Left ventricle myocardium superior (tissue), 1 donor: ENCODE data around the gene ATP9B. TPM values are rescaled to one million over a fixed set of nuclear protein-coding genes. Genes with fewer than 3 reads are reported as not detected.
"Not testable (repeated sequence)": the region's sequence is repeated elsewhere in the genome, so short reads cannot be mapped to it uniquely, and the experiment has no call there.

Experiments
- ATAC-seq: fragments of 200-7000 bp; cut with Tn5 transposase; one replicate; pipeline ENCODE4 v1.9.1; 2020; ENCODE audit warnings: mild to moderate bottlenecking, moderate library complexity
- DNase-seq: peaks from one replicate; pipeline ENCODE4 v3.0.0-alpha.2; 2020
- intact Hi-C: fragments of 100-400 bp; cut with micrococcal nuclease; formaldehyde crosslinking; loops from one replicate; pipeline ENCODE4 v1.11.0; 2022
- total RNA-seq: library from RNA; stranded (reverse); fragmentation: NEBNext Ultra II Directional; extraction: Animal tissue kit (Norgen Biotek cat#: 25700); gene quantifications from one replicate; pipeline ENCODE4 v1.2.1, GENCODE V29; 2021
- donor health status: DM: no; HTN: yes; CAD: no; lungs with severe emphysema.

Gene ATP9B
- total RNA-seq, 1 donor from 2014 or later = 14.0 TPM

DNA sequence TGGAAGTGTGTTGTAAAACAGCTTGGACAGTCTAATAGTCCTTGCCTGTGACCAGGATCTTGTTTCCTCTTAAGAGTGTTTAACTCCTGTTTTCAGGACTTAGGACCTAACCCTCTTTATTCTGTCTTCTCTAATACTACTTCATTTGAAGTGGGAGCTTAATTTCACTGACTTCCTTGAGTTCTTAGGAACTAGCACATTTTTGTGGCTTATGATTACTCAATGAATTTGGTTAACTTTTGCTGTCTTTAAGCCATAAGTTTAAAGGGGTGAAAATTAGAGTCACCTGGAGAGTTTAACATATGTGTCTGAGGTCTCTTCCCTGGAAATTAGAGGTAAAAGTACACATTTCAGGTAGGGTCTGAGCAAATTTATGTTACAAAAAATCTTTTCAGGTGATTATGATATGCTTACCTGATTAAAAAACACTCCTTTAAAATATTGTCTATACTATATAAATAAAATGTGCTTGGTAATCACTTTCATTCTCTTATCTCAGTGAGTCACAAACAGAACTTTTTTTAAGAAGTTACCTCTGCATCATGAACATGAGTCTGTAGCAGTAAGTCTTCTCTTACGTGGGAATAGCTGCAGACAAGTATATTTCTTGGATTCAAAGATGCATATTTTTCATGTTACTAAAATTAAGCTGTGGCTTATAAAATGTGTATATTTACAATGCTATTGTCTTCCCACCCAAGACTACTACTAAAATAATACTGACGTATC is 52.7 kb downstream of the ATP9B start:
- intact Hi-C loops = no loop called here
- ATAC-seq (no peak), DNase-seq (no peak)

DNA sequence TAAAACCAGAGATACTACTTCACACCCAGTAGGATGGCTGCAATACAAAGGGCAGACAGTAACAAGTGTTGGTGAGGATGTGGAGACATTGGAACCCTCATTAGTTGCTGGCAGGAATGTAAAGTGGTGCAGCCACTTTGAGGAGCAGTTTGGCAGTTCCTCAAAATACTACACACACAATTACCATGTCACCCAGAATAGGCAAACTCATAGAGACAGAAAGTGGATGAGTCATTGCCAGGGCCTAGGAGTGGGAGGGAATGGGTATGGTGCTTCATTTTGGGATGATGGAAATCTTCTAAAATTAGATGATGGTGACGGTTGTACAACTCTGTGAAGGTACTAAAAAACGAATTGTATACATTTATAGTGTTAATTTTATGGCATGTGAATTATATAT is 54.8 kb downstream of the ATP9B start:
- DNase-seq = no peak
- intact Hi-C loops = no loop called here
- ATAC-seq = peak; percentile 50

DNA sequence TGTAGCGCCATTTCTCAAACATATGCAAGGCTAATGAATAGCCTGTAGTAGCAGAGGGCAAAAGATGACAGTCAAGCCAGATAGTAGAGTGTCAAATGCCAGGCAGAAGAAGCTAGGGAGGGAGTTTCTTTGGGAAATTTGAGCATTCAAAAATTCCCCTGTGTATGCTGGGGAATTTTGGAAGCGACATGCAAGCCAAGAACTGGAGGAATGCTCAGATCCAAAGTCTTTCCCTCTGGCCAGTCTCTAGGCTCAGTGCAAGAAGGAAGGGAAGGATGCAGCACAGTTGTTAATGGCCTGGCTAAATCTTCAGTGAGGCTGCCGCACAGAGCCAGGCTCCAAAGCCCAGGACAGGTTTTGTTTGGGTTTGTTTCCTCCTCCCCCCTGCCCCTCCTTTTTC is 59.9 kb downstream of the ATP9B start:
- intact Hi-C loops = no loop called here
- no peak for DNase-seq
- ATAC-seq = no peak

DNA sequence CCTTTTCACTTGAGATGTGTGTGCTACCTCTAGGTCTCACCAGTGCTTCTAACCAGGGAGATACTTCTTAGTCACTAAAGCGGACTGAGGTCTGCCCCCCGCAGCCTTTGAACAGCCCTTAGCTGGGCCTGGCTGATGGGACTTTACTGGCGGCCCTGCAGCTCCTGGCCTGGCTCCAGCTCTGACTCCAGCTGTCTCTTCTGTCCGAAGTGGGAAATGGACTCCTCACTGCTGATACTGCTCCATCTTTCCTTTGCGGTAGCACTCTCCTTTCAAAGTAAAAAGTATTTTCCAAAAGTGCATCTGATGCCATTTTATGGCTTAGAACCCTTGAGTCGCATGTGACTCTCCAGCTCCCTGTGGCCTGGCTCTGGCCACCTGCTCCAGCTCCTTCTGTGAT is 64.5 kb downstream of the ATP9B start:
- ATAC-seq = peak; percentile 48
- intact Hi-C loops = no loop called here
- peak; percentile 56 for DNase-seq

DNA sequence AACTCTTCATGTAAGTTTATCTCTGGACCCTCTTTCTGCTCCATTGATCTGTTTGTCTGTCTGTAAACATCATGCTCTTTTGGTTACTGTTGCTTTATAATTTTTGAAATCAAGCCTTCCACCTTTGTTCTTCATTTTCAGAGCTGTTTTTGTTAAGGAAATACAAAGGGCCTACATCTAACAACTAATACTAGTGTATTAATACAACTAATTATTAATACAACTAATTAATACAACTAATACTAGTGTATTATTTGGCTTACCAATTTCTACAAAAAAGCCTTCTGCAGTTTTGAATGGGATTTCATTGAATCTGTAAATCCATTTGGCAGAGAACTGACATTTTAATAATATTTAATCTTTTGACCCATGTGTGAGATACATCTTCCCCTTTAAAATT is 66.7 kb downstream of the ATP9B start:
- no peak for ATAC-seq
- DNase-seq = no peak
- intact Hi-C loops = no loop called here

DNA sequence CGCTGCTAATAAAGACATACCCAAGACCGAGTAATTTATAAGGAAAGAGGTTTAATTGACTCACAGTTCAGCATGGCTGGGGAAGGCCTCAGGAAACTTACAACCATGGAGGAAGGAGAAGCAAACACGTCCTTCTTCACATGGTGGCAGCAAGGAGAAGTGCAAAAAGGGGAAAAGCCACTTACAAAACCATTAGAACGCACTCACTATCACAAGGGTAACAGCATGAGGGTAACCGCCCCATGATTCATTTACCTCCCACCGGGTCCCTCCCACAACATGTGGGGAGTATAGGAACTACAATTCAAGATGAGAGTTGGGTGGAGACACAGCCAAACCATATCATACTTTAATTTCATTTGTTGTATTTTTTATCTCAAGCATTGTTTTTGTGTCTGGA is 67.5 kb downstream of the ATP9B start:
- intact Hi-C loops = no loop called here
- no peak for ATAC-seq

DNA sequence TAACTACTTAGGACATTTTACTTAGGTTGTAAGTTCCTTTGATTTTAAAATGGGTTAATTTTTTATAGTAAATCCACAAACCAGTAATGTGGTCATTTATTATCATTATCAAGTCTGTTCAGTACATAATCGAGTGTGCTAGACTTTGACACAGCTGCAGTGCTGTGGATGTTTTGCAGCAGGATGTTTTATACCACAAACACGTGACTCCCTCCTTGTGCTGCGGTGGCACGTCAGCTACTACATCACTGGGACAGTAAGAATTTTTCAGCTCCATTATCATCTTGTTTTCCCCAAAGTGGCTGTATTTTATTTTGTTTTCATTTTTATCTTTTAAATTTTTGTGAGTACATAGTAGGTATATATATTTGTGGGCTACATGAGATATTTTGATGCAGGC is 70.0 kb downstream of the ATP9B start:
- ATAC-seq (no peak), DNase-seq (no peak)
- intact Hi-C loops = no loop called here

More for the DNA sequence above, 67.5 kb downstream of the ATP9B start:
- no peak for DNase-seq

DNA sequence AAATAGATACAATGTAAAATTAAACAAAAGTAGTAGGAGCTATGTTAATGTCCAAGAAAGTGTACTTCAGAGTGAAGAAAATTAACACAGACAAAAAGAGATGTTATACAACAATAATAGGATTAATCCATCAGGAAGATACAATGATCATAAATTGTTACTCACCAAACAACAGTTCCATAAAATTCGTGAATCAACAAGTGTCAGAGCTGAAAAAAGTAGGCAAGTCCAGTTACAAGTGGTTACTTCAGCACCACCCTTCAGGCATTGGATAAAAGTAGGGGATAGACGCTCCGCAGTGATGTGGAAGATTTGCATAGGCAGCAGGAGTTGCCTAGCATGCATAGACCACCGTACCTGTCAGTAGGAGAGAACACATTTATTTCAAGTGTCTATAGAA is 77.8 kb downstream of the ATP9B start:
- no peak for DNase-seq
- no peak for ATAC-seq
- intact Hi-C loops = no loop called here

DNA sequence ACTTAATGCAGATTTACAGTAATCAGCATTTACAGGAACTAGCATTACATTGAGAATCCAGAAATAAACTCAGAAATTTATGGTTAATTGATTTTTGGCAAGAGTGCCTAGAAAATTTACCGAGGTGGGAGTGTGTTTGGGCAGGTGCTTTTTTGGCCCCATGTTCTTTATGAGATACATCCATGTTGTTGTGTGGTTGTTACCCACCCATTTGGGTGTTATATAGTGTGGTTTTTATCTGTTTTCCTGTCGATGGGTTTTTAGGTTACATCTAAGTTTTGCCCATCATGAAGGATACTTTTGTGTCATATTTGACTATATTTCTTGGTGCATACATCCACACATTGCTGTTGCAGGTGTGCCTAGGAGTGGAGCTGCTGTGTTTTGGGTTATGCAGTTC is 82.0 kb downstream of the ATP9B start:
- ATAC-seq = no peak
- intact Hi-C loops = no loop called here
- no peak for DNase-seq

DNA sequence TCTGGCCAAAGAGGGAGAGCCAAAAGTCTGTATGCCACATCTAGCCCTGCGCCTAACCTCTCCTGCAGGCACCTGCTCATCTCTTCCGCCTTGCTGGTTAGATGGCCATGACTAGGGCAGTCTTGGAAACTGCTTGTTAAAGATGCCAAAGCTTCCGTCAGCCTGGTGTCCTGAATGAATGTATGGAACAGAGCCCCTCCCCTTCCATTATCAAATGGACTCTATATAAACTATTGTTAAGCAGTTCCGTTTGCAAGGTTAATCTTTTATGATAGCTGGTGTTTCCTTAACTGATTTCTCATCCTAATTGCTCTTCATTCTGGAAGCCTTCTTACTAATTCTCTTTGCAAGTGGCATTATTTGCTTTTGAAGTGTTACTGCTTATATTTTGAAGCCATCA is 87.1 kb downstream of the ATP9B start:
- DNase-seq (no peak), ATAC-seq (no peak)
- intact Hi-C loops = no loop called here

DNA sequence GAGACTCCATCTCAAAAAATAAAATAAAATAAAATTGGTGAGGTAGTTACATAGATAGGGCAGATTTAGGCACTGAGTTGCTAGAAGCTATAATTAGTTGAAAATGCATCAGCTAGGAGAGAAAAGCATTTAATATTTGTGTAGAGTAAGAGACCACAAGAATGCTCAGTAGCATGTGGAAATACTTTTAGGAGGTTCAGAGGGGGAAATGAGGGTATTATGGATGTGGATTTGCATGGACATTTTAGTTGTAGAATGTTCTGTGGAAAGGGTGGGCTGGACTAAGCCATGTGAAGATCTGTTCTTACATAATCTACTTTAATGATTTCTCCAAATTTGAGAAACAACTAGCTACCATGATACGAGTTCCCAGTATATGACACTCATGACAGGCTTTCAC is 95.5 kb downstream of the ATP9B start:
- intact Hi-C loops = no loop called here
- ATAC-seq (no peak), DNase-seq (no peak)

DNA sequence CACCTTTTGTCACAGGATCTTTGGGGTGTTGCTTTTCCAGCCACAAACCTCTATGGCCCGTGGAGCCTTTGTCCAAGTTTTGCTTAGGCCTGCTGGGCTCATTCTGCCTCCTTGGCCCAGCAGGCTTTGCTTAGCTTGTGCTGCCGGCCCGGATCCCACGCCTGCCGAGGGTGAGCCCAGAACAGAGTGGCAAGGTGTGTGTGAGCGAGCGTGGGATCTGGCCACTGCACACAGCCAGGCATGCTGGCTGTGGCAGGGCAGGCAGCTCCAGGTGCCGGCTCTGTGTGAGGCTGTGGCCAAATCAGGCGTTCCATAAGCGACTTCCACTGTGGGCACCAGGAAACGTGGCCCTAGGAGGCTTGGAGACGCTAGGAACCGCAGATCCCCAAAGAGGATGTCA is 97.5 kb downstream of the ATP9B start:
- no peak for ATAC-seq
- intact Hi-C loops = no loop called here

DNA sequence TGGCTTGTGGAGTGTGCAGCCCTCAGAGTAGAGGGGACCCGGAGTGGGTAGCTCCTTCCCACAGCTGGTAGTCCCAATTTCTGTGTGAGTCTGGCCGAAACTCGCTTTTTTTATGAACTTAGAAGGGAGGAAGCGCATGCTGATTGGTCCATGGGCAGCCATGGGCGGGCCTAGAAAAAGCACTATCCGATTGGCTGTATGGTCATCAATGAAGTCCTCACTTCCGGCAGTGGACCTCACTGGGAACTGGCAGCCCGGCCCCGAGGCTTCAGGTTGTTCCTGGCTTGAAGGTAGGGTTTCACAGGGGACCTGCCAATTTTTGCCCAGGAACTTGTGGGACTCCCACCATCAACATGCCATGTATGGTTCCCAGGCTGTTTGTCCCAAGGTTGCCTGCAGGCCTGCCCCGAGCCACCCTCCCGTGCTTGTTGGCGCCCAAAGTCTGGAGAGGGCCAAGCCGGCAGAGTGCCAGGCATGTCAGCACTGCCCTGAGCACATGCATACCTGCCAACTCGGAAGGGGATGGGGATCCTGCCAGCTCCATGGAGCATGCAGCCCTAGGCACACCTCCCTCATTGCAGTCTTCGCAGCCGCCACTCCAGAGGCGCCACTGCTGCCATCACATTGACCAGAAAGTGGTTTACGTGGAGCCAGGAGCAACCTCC is 98.5 kb downstream of the ATP9B start:
- intact Hi-C loops = no loop called here
- DNase-seq (peak; percentile 90), ATAC-seq (peak; percentile 98)

More for the DNA sequence above, 97.5 kb downstream of the ATP9B start:
- DNase-seq = no peak

DNA sequence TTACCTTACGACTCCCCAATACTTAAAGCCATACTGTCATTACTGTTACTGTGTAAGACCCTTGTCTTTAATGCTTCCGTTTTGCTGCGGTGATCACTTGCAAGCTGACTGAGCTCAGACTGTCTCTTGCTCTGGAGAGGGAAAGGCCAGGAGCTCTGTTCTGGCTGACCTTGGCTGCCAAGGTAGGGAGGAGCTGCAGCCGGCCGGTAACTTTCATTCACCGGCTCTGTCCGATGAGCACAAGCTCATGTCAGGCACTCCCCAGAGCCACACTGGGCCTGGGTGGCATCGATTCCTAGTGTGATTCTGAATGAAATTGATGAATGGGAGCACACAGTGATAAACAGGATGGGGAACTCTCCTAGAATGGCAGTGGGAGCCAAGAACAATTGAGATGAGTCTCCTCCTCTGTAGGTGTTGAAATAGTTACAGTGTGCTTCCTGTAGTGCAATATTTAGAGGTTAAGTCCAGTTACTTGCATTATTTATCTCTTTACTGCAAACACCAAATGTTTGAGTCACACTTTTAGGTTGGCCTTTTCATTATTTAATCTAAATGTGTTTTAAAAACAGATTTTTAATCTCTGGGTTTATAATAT is 100.9 kb downstream of the ATP9B start:
- DNase-seq (peak; percentile 33), ATAC-seq (peak; percentile 68)

DNA sequence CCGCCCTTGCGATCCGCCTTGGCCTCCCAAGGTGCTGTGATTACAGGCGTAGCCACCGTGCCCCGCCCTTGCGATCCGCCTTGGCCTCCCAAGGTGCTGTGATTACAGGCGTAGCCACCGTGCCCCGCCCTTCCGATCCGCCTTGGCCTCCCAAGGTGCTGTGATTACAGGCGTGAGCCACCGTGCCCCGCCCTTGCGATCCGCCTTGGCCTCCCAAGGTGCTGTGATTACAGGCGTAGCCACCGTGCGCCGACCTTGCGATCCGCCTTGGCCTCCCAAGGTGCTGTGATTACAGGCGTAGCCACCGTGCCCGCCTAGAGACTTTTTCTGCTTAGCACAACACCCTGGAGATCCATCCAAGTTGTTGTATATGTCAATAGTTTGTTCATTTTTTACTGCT is 103.1 kb downstream of the ATP9B start:
- intact Hi-C loops, ATAC-seq: not testable (repeated sequence)

More for the DNA sequence above, 100.9 kb downstream of the ATP9B start:
- intact Hi-C loops = no loop called here

DNA sequence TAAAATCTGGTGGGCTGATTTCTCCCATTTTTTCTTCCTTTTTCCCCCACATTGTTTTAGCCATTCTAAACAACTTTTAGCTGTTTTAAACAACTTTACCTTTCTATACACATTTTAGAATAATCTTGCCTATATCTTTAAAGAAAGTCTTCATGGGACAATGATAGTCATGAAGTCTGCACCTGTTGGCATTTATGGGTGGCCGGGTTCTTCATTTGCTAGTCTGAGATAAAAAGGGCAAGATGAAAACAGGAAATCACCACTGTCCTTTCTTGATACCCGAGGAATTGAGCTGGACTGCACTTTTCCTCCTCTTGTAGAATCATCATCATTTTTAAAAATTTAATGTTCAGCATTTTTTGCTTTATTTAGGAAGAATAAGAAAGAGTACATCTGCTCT is 104.5 kb downstream of the ATP9B start:
- DNase-seq (no peak), ATAC-seq (no peak)
- intact Hi-C loops = no loop called here

More for the DNA sequence above, 103.1 kb downstream of the ATP9B start:
- not testable (repeated sequence) for DNase-seq

DNA sequence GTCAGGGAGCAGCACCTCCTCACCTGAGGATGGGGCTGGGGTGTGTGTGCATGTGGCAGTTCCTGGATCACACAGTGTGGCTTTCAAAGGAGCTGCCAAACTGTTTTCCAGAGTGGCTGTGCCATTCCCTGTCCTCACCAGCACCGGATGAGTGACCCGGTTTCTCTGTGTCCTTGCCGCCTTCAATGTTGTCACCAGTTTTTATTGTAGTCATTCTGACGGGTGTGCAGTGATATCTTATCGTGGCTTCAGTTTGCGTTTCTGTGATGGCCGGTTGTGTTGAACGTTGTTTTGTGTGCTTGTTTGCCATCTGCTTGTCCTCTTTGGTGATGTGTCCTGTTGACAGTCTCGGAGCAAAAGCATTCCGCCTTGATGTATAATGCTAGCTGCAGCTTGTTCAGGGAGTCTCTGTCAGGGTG is 108.9 kb downstream of the ATP9B start:
- intact Hi-C loops = no loop called here
- DNase-seq (no peak), ATAC-seq (peak; percentile 81)

DNA sequence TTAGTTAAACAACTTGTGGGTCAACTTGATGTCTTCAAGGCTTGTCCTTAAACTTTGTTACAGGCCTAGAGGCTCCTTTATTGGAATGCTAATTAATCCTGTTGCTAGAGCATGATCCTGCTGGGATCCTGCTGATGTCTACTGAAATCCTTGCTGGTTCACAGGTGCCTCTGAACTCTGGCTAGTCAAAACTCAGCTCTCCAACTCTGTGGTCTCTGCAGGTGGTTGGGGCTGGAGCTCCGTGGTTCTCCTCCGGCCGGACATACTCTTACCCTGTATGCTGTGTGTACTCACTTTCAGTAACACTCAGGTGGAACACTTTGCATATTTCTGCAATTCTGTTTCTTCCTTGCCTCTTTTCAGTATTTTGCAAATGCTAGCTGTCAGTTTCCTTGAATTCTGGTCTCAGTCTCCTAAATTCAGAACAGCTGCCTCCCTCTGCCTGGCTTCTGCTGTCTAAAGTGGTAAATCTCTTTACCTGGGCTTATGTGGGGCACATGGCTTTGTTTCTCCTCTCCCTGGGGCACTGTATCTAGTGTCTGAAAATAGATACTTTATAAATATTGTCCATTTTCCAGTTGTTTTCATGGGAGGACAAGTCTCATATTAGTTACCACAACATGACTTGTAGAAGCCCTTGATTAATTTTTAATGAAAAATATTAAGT is 113.0 kb downstream of the ATP9B start:
- intact Hi-C loops = no loop called here
- no peak for DNase-seq
- no peak for ATAC-seq

DNA sequence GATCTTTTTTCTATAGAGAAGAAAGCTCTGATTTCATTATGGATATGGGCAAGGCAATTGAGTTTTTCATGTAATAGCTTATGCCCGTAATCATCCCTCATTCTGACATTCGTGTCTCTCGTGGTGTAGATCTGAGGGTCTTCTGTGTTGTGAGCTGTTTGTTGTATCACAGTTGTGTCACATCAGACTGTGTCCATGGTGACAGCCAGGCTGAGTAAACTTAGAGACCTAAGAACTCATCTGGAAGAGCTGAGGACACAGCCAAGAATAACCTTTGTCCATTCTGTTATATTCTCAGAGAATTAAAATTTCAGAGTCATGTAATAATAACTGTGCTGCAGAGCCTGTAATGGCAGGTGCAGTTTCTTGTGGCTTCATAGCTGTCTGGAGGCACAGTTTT is 116.5 kb downstream of the ATP9B start:
- ATAC-seq (no peak), DNase-seq (no peak)
- intact Hi-C loops = no loop called here

DNA sequence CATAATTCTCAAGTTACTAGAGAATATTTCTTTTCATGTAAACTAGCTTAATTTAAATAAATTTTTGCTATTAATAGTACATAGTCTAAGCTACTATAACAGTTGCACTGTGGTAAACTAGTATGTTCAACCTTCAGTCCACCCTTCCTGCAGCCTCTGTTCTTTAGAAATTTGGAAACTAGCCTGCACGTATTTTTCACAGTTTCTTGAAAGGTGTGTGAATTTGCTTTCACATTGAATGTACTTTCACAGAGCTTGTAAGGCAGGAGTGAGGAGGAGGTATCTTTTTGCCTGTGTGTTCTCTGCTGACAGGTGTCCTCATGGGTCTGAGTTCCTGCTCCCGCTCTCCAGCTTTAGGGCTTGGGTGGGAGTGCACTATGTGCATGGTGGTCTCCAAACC is 117.5 kb downstream of the ATP9B start:
- intact Hi-C loops = no loop called here
- DNase-seq (no peak), ATAC-seq (no peak)
